HuH-7.5 (cell line): ENCODE results near the gene HOXA3.

ENCODE experiments used
- DNase-seq: peaks from one replicate; pipeline ENCODE4 v3.0.0; 2011; ENCODE audit warnings: low spot score

HOXA3 gene

DNA sequence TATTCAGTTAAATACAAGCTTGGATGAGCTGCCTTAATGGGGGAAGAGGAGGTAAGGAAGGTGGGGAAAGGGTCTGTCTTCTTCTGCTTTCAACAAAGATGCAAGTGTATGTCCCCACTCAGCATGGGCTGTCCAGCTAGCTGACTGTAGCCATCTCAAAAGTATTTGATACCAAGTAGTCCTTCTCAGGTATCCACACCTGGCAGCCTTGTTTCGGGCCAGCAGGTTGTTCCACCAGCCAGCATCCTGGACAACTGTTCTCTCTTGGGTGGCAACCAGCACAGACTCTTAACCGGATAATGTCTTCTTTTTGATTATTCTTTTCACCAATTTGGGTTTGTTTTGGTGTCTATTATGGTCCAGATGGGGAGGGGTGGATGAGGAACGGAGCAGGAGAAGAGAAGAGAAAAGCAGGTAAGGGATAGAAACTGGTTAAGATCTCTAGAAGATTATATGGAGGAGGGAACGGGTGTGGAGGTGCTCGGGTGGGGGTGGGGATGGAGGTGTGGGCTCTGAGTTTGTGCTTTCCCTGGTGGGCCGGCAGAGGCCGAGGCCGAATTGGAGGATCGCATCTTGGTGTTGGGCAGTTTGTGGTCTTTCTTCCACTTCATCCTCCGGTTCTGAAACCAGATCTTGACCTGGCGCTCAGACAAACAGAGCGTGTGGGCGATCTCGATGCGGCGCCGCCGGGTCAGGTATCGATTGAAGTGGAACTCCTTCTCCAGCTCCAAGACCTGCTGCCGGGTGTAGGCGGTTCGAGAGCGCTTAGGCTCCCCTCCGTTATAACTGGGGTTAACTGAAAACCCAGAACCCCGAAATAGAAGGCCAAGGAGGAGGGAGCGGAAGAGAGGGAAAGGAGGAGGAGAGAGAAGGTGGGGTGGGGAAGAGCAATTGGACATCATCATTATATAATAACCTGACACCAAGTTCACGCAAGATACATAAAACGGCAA, 23.3 kb downstream of the HOXA3 start:
- DNase-seq = no peak

DNA sequence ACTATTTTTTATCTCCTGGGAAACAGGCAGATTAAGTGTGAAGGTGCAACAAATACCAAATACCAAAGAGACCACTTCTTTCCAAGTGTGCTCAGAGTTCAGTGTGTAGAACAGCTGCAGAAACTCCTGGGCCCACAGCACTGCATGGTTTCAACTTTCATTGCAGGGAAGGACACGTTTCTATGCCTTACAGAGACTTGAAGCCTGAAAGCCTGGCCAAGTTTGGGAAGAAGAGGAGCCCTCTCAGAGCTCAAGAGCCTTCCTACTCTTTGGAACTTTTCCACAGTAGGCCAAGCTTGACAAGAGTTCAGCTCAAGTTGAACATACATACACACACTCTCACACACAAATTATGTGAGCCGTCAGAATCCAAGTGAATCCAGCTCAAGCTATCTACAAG, 24.3 kb downstream of the HOXA3 start:
- no peak for DNase-seq

DNA sequence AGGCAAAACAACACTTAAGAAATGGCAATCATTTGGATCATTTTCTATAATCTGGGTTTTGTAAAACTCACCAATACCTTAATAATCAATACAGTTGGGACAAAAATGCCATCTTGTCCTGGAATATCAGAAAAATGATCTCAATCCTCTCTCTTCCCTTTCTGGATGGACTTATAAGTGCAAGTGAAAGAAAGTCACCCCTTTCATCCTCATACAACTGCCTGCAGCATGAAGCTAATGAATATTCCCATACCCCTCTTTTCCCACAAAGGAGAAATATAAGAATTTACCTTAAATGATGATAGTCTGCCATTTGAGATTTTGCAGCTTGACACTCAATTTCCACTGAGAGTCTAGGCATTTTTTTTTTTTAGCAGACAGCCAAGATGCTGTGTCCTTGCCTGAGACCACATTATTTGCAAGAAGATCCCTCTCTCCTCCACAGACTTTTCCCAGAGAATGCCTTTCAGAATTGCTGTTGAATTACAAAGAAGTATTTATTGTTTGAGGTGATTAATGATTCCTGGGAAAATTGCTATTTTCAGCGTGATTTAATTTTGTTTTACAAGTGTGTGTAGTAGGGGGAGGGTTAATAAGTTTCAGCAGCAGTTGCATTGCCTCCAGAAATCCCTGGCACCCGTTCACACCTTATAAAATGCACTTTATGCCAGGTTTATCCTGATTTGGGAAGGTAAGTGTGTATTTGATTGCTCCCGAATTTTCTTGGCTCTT, 25.6 kb downstream of the HOXA3 start:
- no peak for DNase-seq

DNA sequence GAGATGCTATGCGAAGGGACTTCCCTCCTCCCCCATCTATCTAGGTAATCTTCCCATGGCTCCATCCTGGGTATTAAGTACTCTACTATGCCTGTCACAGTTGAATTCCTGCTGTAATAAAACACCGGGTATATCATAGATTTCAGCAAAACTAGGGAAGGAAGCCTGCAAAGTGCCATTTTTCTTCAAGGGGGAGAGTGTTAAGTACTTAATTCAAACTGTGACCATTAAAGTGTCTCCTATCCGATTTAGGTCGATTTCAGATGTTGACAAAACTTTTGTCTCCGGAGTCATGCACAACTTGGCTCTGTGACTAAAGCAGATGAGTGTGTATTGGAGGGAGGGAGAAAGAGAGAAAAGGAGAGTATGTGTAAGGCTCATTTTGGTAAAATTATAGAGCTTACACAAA, 26.4 kb downstream of the HOXA3 start:
- no peak for DNase-seq

DNA sequence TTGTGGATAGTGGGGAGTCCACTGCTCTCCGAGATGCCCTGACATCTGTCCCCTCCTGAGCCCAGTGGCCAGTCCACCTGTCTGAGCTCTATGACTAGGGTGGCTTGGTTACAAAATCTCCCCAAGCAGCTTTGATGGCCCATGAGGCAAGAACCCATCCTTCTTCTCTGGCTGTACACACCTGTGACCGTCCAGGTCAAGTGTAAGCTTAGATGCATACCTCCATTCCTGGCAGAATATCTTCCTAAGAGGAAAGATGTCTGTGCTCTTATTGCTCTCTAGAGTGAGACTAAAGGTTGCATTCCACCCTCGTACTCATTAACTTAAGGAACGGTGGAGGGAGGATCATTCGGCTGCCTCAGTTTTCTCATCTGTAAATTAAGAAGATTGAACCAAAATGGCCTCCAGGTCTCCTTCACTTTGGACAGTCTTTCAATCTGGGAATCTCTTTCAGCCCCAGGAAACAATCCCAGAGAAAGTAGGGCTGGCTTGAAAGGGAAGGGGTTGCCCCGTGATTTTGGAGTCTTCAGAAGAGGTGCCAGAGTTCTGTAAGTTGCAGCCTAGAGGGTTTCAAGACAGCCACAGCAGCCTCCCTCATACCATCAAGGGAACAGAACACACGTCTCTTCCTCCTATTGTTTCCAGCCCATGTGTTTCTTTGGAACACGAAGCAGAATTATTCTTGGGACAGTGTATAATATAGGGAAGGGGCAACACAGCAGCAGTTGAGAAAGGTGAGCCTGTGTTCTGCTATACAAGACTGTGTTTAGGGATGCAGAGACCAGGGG, 27.3 kb downstream of the HOXA3 start:
- no peak for DNase-seq

DNA sequence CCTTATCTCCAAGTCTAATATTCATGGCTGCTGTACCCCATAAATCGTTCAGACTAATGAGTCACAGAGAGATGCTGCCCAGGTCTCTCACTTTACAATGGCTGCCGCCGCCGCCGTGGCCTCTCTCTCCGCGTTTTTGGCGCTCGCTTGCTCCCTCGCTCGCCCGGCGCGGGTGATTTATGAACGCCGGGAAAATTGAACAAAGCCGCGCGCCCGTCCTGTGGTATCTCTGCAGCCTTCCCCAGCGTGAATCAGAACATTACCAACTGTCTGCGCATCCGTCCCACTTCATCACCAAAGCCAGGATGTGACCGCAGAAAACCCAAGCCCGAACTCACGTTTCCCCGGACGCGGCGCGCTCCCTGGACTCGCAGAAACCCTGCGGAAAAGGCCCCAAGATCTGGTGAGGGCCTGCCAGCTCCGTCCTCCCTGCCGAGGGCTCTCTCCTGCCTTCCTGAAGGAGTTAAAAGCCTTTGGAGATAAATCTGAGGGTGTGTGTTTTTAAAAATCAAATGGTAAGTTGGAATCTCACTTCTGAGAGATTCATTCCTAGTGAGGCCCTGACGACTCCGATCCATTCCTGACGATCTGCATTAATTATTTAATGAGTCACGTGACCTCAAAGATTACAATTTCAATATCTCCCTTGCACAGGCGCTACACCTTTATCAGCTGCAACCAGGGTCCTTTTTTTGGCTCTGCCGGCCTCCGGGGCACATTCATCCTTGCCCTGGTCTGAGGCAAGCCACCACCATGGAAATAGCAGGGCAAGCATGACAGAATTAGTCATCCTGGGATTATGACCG, 28.1 kb downstream of the HOXA3 start:
- DNase-seq = no peak

DNA sequence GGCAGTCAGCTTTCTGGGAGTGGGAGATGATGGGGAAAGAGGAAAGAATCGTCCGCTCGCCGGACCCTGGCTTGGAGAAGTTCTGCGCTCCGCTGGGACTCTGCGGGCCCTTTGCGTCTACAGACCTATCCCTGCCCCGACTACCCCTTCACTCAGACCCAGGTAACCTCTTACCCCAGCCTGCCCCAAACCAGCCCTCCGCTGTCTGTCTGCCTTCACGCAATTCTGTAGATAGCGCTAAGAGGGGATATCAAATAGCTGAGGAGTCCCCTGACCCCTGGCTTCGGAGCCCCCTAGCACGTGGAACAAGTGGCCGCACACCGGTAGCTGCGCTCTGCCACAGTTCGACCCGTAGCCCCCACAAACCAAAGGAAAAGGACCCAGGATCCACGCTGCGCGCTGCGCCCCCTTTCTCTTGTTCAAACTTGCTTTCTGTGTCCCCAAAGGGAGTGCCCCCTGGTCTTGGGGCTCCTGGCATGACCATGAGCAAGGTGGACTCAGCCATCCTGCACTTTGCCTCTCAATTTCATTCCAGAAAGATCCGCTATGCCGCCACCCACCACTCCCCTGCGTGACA, 28.8 kb downstream of the HOXA3 start:
- no peak for DNase-seq

DNA sequence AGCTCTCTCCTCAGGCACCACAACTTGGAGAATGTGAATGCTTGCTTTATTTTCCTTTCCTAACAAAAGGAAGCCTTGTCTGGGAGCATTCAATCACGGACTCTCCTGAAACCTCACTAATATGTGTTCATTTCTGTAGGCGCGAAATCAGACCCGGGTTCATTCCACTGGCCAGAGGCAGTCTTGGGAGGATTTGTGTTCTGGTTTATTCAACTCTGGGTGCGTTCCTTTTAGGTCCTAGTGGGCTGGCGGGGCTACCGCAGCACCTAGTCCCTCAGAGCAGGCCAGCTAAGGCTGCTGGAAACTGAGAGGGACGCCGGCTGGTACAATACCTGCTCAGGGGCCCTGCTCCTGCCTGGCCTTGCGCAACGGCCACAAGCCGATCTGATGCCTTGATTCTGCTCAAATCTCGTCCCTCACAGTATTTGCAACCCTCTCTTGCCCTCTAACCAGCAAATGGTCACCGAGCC, 29.3 kb downstream of the HOXA3 start:
- no peak for DNase-seq

DNA sequence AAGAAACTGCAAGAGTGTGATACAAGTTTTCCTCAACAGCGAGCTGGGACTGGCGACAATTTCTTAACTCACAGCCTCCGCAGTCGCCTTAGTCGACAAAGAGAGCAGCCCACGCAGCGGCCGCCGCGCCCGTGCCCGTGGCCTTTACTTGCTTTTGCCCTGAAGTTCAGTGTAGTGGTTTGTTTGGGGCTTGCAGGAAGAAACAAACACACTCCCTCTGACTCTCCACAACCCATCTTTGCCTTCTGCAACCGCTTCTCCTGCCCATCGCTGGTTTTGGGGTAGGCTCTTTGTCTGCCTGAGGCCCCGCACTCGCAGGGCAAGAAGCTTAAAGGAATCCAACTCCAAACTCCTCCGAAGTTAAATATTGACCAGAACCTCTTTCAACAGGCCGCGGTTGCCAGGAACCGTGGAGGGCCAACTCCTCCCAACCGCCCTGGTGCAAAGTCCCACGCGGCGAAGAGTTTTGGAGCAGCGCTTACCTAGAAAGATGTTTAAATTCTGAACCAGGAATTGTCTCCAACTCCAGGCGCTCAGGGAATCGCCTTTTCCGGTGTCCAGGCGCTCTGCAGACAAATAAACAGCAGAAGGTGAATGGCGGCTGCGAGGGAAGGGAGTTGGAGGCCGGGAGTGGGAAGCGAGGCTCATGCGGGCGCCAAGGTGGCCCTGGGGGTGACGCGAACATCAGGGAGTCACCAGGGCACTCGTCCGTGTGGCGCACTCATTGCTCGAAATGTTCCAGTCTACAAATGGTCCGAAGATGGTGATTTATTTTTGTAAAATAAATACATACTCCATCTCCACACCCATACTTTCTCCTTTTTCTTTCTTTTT, 30.1 kb downstream of the HOXA3 start:
- no peak for DNase-seq

DNA sequence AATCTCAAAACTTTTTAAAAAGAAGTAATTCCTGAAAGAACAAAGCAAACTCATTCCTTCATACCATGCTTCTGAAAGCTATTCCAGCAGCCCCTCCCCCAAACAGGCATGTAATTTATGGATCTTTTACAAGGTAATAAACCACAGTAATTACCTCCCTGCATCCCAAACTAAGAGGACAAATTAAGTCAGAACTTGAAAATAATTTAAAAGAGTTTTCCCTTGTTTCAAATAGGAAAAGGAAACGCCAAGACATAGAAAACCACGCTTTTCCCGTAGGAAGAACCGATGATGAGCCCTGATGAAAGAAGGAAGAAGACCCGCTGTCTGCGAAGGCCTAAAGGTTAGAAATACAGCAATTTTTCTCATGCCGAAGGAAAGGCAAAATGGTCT, 30.7 kb downstream of the HOXA3 start:
- no peak for DNase-seq

DNA sequence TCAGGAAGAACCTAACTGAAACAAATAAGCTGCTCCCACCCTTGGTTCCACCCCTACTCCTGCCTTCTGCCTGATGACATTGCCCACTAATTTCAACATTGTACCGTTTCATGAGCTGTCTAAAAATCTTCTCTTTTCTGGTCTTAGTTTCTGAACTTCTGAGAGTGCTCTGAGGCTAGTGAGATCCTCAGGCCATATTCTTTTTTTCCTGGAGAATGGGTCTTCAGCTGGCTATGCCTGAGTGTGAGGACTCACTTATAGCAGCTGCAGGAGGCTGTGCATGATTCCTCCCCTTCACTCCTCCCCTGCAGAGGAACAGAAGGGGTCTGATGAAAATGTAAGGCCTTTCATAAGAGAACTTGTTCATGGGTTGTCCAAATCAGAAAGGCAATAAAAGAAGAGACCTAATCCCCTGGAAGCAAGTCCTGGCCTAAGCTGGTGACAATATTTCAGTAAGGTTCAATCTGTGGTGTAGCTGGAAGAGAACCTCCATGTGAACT, 32.9 kb downstream of the HOXA3 start:
- DNase-seq = no peak

DNA sequence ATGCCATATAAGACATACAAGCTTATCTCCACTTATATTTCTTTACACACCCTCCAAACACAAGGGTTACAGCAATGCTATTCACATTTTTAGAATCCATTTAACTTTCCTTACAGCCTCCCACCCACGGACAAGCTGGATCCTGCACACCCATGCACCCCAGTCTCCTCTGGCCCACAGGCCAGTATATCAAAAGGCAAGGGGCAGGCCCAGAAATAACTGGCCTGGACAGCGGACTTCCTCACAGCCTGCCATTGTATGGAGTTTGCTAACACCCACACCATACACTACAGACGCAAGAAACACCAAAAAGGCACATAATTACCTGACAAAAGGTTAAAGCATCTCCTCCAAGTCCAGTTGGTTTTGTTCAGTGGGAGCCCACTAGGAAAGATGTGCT, 33.8 kb downstream of the HOXA3 start:
- DNase-seq = no peak

DNA sequence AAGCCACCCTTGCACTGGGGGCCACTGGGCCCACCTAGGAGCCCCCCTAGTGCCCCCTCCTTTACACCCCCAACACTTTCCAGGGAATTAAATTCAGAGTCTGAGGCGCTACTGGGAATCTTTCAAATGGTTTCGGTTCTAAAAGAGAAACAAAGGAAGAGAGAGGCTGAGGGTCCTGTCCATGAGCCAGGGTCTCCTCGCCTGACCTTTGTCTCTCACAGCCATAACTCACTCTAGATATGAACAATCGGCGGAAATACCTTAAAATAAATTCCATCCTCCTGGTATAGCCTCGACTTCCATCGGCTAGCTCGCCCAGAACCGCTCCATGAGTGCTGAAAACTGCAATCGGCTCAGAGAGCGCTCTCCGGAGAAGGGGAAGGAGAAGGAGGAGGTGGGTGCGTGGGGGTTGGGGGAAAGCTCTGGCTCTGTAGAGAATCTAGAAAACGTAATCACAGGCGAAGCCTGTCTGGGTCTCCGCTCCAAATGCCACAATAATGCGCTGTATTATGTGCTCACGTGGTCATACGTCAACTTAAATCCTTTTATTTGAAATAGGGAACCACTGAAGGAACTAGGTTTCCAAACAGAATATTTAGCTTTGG, 34.4 kb downstream of the HOXA3 start:
- DNase-seq = no peak

DNA sequence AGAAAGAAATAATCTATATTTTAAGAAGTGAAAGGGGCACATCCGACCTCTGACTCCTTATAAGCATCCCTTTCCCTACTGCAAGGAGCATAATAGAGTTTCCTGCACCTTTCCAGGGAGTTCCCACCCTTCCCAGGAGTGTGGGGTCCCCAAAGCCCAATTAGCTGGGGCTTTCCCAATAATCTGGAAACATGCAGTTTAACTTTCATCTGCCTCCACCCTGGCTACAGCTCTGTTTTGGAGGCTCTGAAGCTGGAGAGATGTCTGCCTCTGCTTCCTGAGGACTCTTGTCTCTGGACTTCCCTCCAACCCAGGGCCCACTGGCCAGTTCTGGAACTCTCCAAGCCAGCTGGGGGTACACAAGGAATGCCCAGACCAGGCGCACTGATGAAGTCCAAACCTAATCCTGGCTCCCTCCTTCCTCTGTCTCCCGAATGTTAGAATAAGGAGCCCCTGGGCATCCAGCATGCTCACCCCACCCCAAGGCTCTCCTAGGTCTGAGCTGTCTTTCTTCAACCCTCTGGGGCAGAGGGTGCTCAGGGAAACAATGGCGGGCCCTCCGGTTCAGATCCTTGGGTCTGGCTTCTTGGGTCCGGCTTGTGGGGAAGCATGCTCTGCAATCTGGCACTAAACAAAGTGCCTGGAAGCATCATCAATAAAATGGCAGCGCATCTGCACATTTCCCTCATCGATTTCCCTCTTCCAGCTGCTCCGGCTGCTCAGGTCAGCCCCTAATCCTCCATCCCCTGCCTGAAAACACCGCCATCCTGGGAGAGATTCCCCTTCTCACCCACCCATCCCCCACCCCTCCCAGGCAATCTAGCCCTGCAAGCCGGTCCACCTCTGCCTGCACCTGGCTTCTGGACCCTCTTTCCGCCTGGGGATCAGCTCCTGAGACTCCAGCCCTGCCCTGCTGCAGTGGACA, 35.2 kb downstream of the HOXA3 start:
- DNase-seq = no peak

DNA sequence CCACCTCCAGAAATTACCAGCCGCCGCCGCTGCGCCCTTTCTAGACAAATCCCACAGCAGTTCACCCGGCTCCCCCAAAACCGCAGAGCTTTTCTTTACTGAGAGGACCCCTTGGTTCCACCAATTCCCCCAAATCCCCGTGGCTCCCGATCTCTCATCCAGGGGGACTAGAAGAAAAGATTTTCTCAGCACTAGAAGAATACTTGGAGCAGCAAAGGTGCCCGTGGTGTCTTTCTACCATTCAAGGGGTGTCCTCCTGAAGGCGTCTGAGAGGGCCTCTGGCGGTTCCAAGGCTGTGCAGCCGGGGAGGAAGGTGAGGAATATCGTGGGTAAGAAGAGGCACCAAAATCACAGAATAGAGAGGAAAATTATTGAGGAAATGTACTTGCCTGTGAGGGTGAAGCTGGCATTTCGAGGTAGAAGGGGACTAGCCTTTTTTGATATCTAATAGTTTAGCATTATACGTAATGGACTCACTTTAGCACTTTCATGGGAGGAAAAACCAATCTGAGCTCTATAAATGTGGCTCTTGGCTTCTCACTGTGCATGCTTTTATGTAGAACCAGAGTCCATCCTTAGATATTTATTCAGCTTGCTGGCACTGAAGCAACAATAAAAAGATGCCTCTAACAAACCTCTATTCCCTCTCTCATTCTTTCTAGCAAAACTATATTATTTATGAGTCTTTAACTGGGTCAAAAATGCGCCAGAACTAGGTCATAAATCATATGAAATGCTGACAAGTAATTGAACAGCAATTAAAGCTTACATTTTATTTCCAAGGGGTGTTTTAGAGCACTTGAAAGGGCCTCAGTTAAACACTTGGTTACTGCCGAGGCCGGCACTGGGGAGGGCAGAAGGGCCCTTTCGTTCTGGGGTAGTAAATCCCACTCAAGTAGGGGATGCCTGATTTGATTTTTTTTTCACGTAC, 36.1 kb downstream of the HOXA3 start:
- DNase-seq = no peak

DNA sequence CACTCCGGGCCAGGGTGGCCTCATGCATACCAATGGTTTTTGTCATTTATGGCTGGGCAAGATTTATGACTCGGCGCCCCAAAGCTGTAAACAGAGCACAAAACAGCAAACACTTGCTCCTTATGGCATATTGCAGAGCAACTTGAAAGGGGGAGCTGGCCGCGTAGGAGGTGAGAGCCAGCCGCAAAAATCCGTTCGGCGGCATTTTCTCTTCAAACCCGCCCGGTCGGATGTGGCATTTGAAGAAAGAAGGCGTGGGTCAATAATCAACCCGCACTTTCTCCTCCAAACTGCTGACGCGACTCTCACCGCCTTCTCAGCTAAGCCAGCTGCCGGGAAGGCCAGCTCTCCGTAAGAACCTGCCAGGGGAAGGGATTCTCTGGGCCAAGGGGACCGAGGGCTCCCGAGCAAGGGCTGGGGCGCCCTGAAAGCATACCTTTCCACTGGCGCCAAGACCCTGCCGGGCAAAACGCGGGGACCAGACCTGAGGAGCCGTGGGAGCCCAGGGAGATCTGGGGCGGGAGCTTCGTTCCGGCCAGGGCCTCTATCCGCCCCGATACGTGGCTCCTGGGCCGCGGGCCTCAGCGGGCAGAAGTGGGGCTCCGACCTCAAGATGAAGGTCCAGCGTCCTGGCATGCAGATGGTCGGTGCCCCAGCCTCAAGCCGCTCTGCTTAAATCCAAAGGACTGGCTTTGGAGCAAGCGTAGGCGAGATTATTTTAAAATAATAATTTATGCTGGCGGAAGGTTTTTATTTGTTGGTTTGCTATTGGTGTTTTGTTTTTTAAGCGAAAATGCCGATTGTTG, 37.0 kb downstream of the HOXA3 start:
- DNase-seq = no peak

DNA sequence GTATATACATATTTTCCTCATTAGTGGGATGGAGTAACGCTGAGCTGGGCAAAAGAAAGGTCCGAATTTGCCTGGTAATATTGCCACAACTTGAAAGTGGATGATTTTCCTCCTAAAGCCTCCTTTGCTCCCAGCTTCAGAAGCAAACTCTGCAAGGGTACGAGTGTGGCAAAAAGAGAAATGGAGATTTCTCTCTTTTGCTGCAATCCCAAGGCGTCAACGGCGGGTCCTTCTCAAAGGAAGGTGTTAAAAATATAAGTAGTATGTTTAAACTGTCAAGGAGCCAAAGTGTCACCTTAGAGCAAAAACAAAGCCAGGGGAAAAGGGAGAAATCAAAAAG, 37.5 kb downstream of the HOXA3 start:
- no peak for DNase-seq
